ENCODE data around the gene OR2T8.

The OR2T8 gene

GRCh38 chr1:247919952-247920351, at the start of gene OR2T8:
OR2T8 (plus strand) TSS chr1:247920252; CDS start chr1:247921018, 766 bp downstream.
- no peak for DNase-seq (ENCODE audit: low read depth in 2 of 2)

GRCh38 chr1:247883346-247883745, 36.7 kb upstream of the OR2T8 start:
- DNase-seq (ENCODE audit: low read depth in 2 of 2): no peak

GRCh38 chr1:247884797-247885413, 35.1 kb upstream of the OR2T8 start:
- DNase-seq (ENCODE audit: low read depth in 2 of 2): no peak

- DNase-seq (ENCODE audit: low read depth in 2 of 2): no peak
Measured at GRCh38 chr1:247895163-247895637, 24.9 kb upstream of the OR2T8 start, which contains the start of gene OR2W3. OR2W3 (plus strand) TSS chr1:247895587; CDS start chr1:247895587, 0 bp downstream.

GRCh38 chr1:247895976-247896375, 24.1 kb upstream of the OR2T8 start:
- DNase-seq (ENCODE audit: low read depth in 2 of 2): no peak

GRCh38 chr1:247904122-247904521, 15.9 kb upstream of the OR2T8 start:
- DNase-seq (ENCODE audit: low read depth in 2 of 2): no peak

GRCh38 chr1:247905181-247905580, 14.9 kb upstream of the OR2T8 start:
- DNase-seq (ENCODE audit: low read depth in 2 of 2): no peak

GRCh38 chr1:247905910-247906503, 14.0 kb upstream of the OR2T8 start:
- no peak for DNase-seq (ENCODE audit: low read depth in 2 of 2)

- no peak for DNase-seq (ENCODE audit: low read depth in 2 of 2)
Measured at GRCh38 chr1:247906504-247907047, 13.5 kb upstream of the OR2T8 start.

- DNase-seq (ENCODE audit: low read depth in 2 of 2): no peak
Measured at GRCh38 chr1:247908766-247909165, 11.3 kb upstream of the OR2T8 start.

GRCh38 chr1:247913786-247914185, 6.3 kb upstream of the OR2T8 start:
- DNase-seq (ENCODE audit: low read depth in 2 of 2): no peak

GRCh38 chr1:247914941-247915662, 5.0 kb upstream of the OR2T8 start:
- DNase-seq (ENCODE audit: low read depth in 2 of 2): no peak

GRCh38 chr1:247923941-247924340, 3.9 kb downstream of the OR2T8 start:
- no peak for DNase-seq (ENCODE audit: low read depth in 2 of 2)

- no peak for DNase-seq (ENCODE audit: low read depth in 2 of 2)
Measured at GRCh38 chr1:247924868-247925267, 4.8 kb downstream of the OR2T8 start, which contains the start of gene OR2AJ1. OR2AJ1 (plus strand) TSS chr1:247924889; CDS start chr1:247933769, 8,880 bp downstream.

- DNase-seq (ENCODE audit: low read depth in 2 of 2): no peak
Measured at GRCh38 chr1:247933989-247934388, 13.9 kb downstream of the OR2T8 start.

- no peak for DNase-seq (ENCODE audit: low read depth in 2 of 2)
Measured at GRCh38 chr1:247935781-247936180, 15.7 kb downstream of the OR2T8 start.

GRCh38 chr1:247936415-247936814, 16.4 kb downstream of the OR2T8 start:
- no peak for DNase-seq (ENCODE audit: low read depth in 2 of 2)

- DNase-seq (ENCODE audit: low read depth in 2 of 2): peak in 1 of 2 donors; percentile 92
Measured at GRCh38 chr1:247936965-247937734, 17.1 kb downstream of the OR2T8 start.

- DNase-seq (ENCODE audit: low read depth in 2 of 2): no peak
Measured at GRCh38 chr1:247942624-247943023, 22.6 kb downstream of the OR2T8 start.

GRCh38 chr1:247948558-247948957, 28.5 kb downstream of the OR2T8 start, which contains the start of gene OR2L8:
OR2L8 (plus strand) TSS chr1:247948858; CDS start chr1:247948858, 0 bp downstream.
- no peak for DNase-seq (ENCODE audit: low read depth in 2 of 2)

- no peak for DNase-seq (ENCODE audit: low read depth in 2 of 2)
Measured at GRCh38 chr1:247953408-247953807, 33.4 kb downstream of the OR2T8 start.
